PC-3 (cell line): ENCODE results near the gene CELF2.

ENCODE experiments used
- CTCF ChIP-seq: fragments of 300-600 bp; sonication (generic); conservative IDR thresholded peaks from 2 replicates; pipeline ENCODE4 v1.5.1; 2017; ENCODE audit warnings: antibody characterized with exemption, low read depth, mild to moderate bottlenecking, low read length
- EZH2 ChIP-seq: fragments of 300-600 bp; sonication (generic); IDR thresholded peaks from one replicate; pipeline ENCODE4 v1.6.1; 2017; ENCODE audit warnings: antibody characterized with exemption, mild to moderate bottlenecking, low read length; ENCODE audit not compliant: unreplicated experiment
- EZH2phosphoT487 ChIP-seq: fragments of 300-600 bp; sonication (generic); IDR thresholded peaks from 2 replicates; pipeline ENCODE4 v1.6.1; 2018; ENCODE audit warnings: mild to moderate bottlenecking, antibody characterized with exemption, low read length, borderline replicate concordance

- no peak for TF ChIP-seq CTCF
- no peak for TF ChIP-seq EZH2
- no peak for TF ChIP-seq EZH2phosphoT487
Measured at GRCh38 chr10:11045487-11045886, 27.8 kb downstream of the CELF2 start.
